ENCODE measurements around the gene TCF7L1.
A peak's percentile ranks its signal among the peaks of the same experiment; 100 is the strongest.
"Not testable (repeated sequence)": the region's sequence is repeated elsewhere in the genome, so short reads cannot be mapped to it uniquely, and the experiment has no call there.

TCF7L1 gene

DNA sequence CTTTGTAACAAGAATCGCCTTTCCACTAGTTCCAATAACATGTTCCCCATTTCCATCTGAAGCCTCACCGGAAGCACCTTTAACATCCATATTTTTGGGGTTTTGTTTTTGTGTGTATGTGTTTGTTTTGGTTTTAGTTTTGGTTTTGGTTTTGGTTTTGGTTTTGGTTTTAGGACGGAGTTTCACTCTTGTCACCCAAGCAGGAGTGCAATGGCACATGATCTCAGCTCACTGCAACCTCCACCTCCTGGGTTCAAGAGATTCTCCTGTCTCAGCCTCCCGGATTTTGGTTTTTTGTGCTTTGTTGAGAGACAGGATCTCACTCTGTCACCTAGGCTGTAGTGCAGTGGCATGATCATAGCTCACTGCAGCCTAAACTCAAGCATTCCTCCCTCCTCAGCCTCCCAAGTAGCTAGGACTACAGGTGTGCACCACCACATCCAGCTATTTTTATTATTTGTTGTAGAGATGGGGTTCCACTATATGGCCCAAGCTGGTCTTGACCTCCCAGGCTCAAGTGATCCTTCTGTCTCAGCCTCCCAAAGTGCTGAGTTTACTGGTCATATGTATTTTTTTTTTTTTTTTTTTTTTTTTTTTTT, 158.3 kb downstream of the TCF7L1 start:
- no peak for DNase-seq

DNA sequence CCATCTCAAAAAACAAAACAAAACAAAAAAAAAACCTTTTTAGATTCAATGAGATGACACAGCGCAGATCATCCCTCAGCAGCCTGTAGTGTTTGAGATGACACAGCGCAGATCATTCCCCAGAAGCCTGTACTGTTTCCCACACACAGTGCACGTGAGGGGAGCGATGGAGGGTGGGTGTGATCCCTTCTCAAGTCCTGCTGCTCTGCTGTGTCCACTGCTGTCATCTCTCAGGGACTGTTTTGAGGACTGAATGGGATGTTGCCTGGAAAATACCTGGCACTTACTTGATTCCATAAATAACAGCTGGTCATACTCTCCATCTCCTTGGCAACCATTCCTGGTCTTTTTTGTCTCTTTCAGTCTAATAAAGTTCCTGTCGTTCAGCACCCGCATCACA, 168.9 kb downstream of the TCF7L1 start:
- DNase-seq: peak; percentile 41

- no peak for DNase-seq
Measured at GRCh38 chr2:85303780-85304531, 170.8 kb downstream of the TCF7L1 start.

DNA sequence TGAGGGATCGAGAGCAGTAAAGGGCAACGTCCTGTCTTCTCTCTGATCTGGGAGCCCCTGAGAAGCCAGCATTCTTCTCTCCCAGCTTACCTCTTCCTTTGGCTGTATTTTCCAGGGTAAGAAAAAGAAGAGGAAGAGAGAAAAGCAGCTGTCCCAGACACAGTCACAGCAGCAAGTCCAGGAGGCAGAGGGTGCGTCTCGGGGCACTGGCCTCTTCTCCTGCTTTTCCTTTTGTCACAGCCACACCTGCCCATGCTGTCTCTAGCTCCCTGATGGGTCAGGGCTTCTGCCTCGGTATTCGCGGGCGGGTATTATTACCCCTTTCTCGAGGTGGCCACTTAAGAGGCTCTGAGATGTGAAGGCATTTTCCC, 174.3 kb downstream of the TCF7L1 start:
- DNase-seq: no peak

- DNase-seq: no peak
Measured at GRCh38 chr2:85308201-85308600, 175.0 kb downstream of the TCF7L1 start.

GRCh38 chr2:85308896-85309555, 175.8 kb downstream of the TCF7L1 start:
- DNase-seq: peak; percentile 56

- no peak for DNase-seq
Measured at GRCh38 chr2:85309699-85310321, 176.6 kb downstream of the TCF7L1 start.

DNA sequence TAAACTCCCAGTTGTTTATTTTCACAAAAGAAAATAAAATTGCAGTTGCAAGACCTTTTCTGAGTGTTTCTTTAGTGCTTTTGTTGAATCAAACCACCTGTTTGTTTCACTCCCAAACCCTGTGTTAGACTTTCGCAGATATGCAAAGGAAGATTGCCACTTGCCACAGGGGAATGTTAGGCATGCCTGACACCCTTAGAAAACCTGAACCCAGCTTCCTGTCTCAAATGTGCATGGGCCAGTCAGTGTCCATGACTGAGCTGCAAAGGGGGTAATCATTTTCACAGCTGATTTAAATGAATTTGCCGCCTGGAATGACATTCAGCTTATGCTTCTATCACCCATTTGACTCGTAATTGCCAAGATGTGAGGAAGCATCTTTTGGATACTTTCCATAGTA, 177.1 kb downstream of the TCF7L1 start:
- DNase-seq: no peak

- no peak for DNase-seq
Measured at GRCh38 chr2:85312404-85312803, 179.2 kb downstream of the TCF7L1 start.

DNA sequence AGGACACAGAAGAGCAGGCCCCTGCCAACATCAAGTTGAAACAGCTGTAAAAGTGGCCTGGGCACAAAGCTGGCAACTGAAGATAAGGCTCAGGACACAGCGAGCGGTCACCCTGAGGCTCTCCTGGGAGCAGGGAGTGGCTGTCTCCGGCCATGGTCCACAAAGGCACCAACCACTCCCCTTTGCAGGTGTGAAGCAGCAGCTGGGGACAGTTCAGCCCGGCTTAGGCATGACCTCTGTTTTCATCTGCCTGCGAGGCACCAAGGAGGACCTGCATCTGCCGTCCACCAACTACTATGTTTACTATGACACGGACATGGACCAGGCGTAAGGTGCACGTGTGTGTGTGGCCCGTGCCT, 181.7 kb downstream of the TCF7L1 start:
- no peak for DNase-seq

DNA sequence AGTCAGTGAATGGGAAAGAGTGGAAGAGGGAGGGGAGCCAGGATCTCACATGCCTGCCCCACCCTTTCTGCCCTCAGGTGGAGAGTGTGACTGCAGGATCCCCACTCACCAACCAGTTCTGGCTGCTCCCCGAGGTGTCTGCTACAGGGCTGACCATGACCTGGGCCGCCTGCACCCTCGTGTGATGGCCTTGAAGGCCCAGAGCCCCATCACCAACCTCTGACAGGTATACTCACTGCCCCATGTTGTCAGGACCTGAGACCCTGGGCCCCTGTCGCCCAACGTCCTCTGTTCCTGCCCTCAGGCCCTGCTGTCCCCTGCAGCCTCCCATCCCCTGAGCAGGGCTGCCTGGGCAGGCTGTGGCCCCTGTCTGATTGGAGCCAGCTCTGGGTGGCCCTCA, 182.7 kb downstream of the TCF7L1 start:
- not testable (repeated sequence) for DNase-seq

DNA sequence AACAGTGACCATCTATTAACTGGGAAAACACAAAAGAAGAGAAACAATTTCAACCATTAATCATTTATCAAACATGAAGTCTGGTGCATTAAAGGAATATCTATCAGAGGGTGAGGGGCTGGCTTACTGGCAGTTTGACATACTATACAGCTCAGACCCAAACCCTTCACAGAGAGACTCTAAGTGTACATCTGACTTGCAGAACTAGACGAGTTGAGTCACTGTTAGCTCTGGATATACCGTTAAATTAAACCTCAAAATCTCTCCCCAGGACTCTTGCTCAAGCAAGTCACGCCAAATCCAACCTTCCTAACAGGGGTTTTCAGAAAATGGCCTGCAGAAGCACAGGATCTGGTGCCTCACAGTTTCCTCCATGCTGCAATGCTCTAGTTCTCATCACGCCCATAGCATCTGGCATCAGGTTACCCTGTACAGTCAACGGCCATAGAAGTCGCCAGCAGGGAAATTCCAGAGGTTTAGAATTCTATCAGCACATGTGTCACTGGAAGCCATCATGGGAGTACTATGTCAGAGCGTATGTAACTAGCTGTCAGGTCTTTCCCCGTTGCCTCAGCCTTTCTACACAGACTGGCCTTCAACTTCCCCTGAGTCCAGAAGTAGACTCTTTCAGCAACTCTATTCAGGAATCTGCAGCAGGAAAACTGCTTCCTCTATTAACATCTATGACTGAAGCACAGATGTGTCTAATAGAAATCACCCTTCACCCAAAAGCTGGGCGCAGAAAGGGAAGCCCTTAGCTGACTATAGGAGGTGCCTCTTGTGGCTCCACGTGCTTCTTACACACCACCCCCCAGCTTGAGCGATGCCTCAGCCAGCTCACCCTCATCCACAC, 185.3 kb downstream of the TCF7L1 start:
- no peak for DNase-seq

DNA sequence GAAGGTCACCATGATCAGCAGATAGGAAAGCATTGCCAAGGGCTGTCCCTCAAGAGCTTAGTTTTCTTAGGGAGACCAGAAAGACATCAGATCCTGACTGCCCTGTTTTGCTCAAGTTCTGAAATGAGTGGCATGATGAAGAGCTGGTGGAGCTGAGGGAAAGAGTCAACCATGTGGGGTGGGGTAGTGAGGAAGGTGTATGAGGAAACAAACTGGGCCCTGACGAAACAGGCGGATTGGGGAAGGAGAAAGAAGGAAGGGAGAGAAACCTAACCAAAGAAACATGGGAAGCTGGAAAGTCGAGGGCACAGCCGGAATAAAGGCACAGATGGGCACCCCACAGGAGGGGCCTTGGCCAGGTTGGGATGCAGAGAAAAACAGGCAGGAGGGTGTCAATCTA, 186.6 kb downstream of the TCF7L1 start:
- DNase-seq: no peak

DNA sequence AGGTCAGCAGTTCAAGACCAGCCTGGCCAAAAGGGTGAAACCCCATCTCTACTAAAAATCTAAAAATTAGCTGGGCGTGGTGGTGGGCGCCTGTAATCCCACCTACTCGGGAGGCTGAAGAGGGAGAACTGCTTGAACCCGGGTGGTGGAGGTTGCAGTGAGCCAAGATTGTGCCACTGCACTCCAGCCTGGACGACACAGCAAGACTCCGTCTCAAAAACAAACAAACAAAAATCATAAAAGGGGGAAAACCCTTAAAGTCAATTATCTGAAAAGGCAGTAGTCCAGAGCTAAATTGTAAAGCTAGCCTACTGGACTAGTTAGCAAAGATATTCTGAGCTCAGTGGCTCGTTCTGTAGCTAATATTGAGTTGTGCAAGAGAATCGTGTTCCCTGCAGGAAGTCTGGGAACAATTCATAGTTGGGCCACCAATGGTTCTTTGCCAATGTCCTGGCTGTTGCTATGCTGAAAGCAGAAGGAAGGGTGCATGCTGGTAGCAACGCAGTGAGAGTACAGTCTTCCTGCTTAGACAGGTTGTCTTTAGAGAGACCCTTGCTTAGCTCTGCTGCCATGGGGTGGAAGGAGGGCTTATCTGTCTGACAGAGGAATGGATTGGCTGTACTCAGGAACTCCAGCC, 190.3 kb downstream of the TCF7L1 start:
- no peak for DNase-seq

DNA sequence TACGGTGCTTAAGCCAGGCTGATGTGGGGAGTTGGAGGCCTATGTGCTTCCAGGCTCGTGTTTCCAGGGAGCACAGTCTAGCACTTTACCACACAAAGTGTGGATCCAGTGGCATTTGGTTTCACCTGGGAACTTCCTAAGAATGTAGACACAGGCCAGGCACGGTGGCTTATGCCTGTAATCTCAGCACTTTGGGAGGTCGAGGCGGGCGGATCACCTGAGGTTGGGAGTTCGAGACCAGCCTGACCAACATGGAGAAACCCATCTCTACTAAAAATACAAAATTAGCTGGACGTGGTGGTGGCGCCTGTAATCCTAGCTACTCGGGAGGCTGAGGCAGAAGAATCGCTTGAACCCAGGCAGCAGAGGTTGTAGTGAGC, 190.8 kb downstream of the TCF7L1 start:
- DNase-seq: not testable (repeated sequence)

DNA sequence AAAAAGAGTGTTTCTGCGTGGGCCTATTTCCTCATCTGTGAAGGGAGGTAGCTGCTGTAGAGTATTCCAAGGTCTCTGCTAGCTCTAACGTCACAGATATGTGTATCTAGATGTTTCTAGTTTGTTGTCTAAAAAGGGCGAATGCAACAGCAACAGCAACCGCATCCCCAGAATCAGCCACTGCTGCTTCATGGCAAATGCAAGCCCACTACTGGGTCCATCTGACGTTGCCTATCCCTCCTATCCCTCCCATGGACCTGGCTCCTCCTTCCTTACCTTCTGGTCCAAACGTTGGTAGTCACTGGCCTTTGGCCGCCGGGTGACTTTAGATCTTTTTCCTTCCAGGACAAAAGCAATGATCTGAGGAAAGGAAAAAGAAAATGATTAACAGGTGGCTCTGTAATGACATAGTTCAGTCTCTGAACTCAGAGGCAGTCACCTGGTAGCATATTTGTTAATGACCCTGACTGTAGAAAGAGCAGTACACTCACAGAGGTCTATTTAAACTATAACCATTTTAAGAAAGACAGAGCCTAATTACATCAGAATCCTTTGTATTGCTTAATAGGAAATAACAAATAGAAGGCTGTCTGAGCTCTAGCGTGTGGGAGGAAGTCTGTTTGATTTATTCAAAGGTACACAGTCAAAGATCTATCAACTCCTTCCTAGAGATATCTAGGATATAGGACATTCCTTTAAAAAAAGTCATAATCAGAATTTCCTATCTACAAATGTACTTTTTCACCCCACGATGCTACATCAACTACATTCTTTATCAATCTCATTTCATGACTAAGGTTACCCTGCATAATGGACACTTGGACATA, 191.7 kb downstream of the TCF7L1 start:
- no peak for DNase-seq

- no peak for DNase-seq
Measured at GRCh38 chr2:85325466-85325811, 192.2 kb downstream of the TCF7L1 start.

DNA sequence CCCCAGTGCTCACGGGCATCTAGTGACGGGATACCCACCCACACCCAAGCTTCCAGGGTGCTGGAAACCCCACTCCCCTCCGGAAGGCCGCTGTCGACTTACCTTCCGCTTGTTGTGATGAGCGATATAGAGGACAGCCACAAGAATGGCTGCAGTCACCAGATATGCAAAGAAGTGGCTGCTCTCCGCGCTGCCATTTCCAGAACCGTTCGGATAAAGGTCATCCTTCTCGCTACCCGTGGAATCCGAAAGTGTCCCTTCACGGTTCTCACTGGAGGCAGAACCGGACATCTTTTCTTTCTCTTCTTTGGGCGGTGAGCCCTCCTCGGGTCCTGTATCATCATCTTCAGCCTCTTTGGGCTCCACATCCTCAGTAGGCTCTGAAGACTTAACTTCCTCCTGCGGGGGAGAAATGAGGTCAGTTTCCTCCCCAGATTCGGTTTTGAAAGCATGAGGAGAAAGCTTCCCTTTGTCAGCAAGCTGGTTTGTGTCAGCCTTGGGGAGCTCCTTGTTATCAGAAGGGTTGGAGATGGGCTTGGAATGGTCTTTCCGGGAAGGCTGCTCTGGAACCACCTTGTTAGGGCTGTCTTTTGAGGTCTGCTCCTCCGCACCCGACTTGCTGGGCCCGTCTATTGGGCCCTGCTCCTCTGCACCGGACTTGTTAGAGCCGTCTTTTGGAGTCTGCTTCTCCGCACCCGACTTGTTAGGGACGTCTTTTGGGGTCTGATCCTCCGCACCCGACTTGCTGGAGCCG, 193.4 kb downstream of the TCF7L1 start:
- no peak for DNase-seq

DNA sequence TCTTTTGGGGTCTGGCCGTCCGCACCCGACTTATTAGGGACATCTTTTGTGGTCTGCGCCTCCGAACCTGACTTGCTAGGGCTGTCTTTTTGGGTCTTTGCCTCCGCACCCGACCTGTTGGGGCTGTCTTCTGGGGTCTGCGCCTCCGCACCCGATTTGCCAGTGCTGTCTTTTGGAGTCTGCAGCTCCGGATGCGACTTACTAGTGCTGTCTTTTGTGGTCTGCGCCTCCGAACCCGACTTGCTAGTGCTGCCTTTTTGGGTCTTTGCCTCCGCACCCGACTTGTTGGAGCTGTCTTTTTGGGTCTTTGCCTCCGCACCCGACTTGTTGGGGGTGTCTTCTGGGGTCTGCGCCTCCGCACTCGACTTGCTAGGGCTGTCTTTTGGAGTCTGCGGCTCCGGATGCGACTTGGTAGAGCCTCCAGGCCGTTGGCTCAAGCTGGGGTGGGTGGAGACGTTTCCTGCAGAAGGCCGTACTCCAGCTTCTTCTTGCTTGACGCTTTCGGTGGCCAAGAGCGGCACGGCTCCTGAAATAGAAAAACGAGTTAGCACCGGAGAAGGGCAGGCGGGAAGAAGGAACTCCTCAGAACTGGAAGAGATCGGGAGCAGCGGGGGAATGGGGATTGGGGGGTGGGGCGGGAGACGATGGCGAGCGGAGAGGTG, 194.1 kb downstream of the TCF7L1 start:
- DNase-seq: no peak
